A673 (cell line): ENCODE results near the gene OSTF1. TPM values are rescaled to one million over a fixed set of nuclear protein-coding genes. Genes with fewer than 3 reads are reported as not detected.

Experiments
- BruUV-seq: library from RNA; stranded (reverse); fragments of 400-500 nt; replicated peaks from 2 replicates; lab custom pipeline; 2021; lab: Mats Ljungman, UMichigan
- CTCF ChIA-PET: fragments of 300-600 bp; sonication (Branson Sonifier 250); formaldehyde crosslinking; loops from one replicate; lab custom pipeline; 2022; ENCODE audit warnings: antibody characterized with exemption; lab: Charles Lee
- POLR2A ChIA-PET: fragments of 300-600 bp; sonication (Branson Sonifier 250); formaldehyde crosslinking; loops from one replicate; lab custom pipeline; 2022; ENCODE audit warnings: antibody characterized with exemption; ENCODE audit not compliant: low non-redundant PET; lab: Charles Lee
- DNase-seq: peaks from one replicate; pipeline ENCODE4 v3.0.0-alpha.2; 2015; ENCODE audit warnings: low spot score
- H3K27ac ChIP-seq: fragments of 200-600 bp; sonication (generic); 2 replicates; pipeline ENCODE4 v1.5.1; 2016; ENCODE audit warnings: mixed run types, low read depth, mild to moderate bottlenecking, mixed read lengths, antibody characterized with exemption, low read length; ENCODE audit not compliant: poor library complexity, severe bottlenecking
- H3K27me3 ChIP-seq: fragments of 200-600 bp; sonication (generic); replicated peaks from 2 replicates; pipeline ENCODE4 v1.6.1; 2017; ENCODE audit warnings: mixed run types, low read depth, mild to moderate bottlenecking, mixed read lengths, antibody characterized with exemption, low read length; ENCODE audit not compliant: insufficient read depth, poor library complexity
- H3K36me3 ChIP-seq: fragments of 200-600 bp; sonication (generic); 2 replicates; pipeline ENCODE4 v1.6.1; 2016; ENCODE audit warnings: mixed run types, mild to moderate bottlenecking, mixed read lengths, antibody characterized with exemption, low read length; ENCODE audit not compliant: insufficient read depth, poor library complexity, severe bottlenecking
- H3K4me1 ChIP-seq: fragments of 200-600 bp; sonication (generic); 2 replicates; pipeline ENCODE4 v1.6.1; 2017; ENCODE audit warnings: mixed run types, mild to moderate bottlenecking, mixed read lengths, antibody characterized with exemption, low read length; ENCODE audit not compliant: insufficient read depth, poor library complexity, severe bottlenecking
- H3K4me3 ChIP-seq: fragments of 200-600 bp; sonication (generic); 2 replicates; pipeline ENCODE4 v1.5.1; 2016; ENCODE audit warnings: low read depth, mixed run types, mild to moderate bottlenecking, mixed read lengths, low read length; ENCODE audit not compliant: poor library complexity, severe bottlenecking
- H3K9me3 ChIP-seq: fragments of 200-600 bp; sonication (generic); 2 replicates; pipeline ENCODE4 v1.6.1; 2016; ENCODE audit warnings: mixed run types, low read depth, mild to moderate bottlenecking, mixed read lengths, antibody characterized with exemption, low read length; ENCODE audit not compliant: poor library complexity, severe bottlenecking
- EZH2 ChIP-seq: fragments of 200-600 bp; sonication (generic); IDR thresholded peaks from 2 replicates; pipeline ENCODE4 v1.6.1; 2017; ENCODE audit warnings: borderline replicate concordance, low read depth, mild to moderate bottlenecking, mixed read lengths, antibody characterized with exemption, low read length; ENCODE audit not compliant: poor library complexity, severe bottlenecking
- intact Hi-C: fragments of 100-400 bp; cut with micrococcal nuclease; formaldehyde crosslinking; loops from one replicate; pipeline ENCODE4 v1.10.0; 2022; ENCODE audit not compliant: unreplicated experiment
- total RNA-seq: library from RNA; stranded (reverse); gene quantifications from 2 replicates; pipeline ENCODE4 v1.2.3, GENCODE V29; 2021
- TF ChIP-seq, protein P1 (sequence below): fragments of 300-800, 200-600 bp; sonication (generic); conservative IDR thresholded peaks from 2 replicates; pipeline ENCODE4 v1.5.1; 2017; ENCODE audit warnings: low read depth, mild to moderate bottlenecking, antibody characterized with exemption, low read length, moderate library complexity, mixed read lengths

Gene OSTF1
- total RNA-seq, 1 experiment from 2014 or later = 2.3 TPM

DNA sequence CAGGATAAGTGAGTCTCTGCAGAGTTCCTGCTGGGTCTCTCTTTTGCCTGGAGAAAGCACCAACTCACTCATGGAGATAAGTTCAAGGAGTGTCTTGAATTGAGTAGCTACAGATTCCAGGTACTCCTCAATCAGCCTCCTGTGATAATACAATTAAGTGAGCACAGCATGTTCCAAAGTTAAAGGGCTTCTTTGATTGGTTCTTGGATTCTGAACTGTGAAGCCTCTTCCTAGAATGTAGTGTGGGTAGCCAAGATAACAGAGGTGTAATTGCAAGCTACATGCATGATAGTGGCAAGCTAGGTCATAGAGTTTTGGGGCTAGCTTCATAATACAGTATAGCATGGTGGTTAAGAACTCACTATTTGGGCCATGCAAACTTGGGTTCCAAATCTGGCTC, 37.0 kb upstream of the OSTF1 start:
- no peak for DNase-seq
- TF ChIP-seq, protein P1, sequence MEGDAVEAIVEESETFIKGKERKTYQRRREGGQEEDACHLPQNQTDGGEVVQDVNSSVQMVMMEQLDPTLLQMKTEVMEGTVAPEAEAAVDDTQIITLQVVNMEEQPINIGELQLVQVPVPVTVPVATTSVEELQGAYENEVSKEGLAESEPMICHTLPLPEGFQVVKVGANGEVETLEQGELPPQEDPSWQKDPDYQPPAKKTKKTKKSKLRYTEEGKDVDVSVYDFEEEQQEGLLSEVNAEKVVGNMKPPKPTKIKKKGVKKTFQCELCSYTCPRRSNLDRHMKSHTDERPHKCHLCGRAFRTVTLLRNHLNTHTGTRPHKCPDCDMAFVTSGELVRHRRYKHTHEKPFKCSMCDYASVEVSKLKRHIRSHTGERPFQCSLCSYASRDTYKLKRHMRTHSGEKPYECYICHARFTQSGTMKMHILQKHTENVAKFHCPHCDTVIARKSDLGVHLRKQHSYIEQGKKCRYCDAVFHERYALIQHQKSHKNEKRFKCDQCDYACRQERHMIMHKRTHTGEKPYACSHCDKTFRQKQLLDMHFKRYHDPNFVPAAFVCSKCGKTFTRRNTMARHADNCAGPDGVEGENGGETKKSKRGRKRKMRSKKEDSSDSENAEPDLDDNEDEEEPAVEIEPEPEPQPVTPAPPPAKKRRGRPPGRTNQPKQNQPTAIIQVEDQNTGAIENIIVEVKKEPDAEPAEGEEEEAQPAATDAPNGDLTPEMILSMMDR = no peak
- no peak for TF ChIP-seq EZH2
- ChIA-PET CTCF (no interaction called here), POLR2A (no interaction called here)
- Histone ChIP-seq H3K9me3 (no peaks in the 10 kb centered on the region), H3K4me1 (no peaks in the 10 kb centered on the region), H3K27me3 (no peaks in the 10 kb centered on the region), H3K27ac (no peak overlapping the region), H3K4me3 (no peak overlapping the region), H3K36me3 (no peaks in the 10 kb centered on the region)
- BruUV-seq = no TSS peak
- intact Hi-C loops = no loop called here

DNA sequence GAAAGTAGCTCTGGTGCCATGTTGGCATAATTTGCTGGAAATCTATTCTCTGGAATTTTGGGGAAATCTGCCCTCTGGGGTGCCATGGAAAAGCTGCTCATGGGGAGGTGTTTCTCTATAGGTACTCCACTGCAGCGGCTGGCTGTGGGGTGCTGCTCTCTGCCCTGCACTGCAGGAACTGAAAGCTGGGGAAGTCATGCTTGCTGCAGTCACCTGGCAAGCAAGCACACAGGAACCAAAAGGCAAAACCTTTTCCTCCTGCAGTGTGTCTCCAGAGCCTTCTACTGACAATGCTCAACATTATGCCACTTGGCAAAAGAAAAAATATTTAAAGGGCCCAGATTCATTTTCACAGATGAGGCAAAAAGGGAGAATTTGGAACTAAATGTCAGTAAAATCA, 34.4 kb upstream of the OSTF1 start:
- CTCF ChIA-PET = no interaction called here
- no peaks in the 10 kb centered on the region for H3K27me3 ChIP-seq
- no peaks in the 10 kb centered on the region for H3K4me1 ChIP-seq
- intact Hi-C loops = no loop called here
- no peak overlapping the region for H3K27ac ChIP-seq
- H3K36me3 ChIP-seq = no peaks in the 10 kb centered on the region
- BruUV-seq = no TSS peak
- DNase-seq = no peak
- TF ChIP-seq, protein P1 = no peak
- TF ChIP-seq EZH2 = no peak
- H3K9me3 ChIP-seq = no peaks in the 10 kb centered on the region
- POLR2A ChIA-PET = no interaction called here
- no peak overlapping the region for H3K4me3 ChIP-seq

DNA sequence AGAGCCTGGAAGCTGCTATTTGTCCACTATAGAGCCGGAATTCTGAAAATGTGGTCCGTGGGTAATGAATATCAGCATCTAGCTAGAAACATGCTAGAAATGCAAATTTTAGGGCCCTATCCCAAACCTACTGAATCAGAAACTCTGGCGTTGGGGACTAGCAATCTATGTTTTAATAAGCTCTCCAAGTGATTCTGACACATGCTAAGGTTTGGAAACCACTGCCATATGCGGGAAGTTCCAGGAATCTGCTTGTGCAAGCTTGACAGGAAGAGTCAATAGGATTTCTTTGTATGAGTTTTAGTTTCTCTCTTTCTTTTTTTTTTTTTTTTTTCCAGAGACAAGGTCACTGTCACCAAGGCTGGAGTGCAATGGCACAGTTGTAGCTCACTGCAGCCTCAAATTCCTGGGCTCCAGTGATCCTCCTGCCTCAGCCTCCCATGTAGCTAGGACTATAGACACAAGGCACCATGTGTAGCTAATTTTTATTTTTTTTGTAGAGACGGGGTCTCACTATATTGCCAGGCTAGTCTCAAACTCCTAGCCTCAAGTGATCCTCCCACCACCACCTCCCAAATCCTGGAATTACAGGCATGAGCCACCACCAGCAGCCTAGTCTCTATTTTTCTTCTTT, 33.8 kb upstream of the OSTF1 start:
- Histone ChIP-seq H3K36me3 (no peaks in the 10 kb centered on the region), H3K27me3 (no peaks in the 10 kb centered on the region), H3K4me1 (no peaks in the 10 kb centered on the region), H3K27ac (no peak overlapping the region), H3K4me3 (no peak overlapping the region), H3K9me3 (no peaks in the 10 kb centered on the region)
- CTCF ChIA-PET = no interaction called here
- POLR2A ChIA-PET = no interaction called here
- no peak for DNase-seq
- intact Hi-C loops = no loop called here
- BruUV-seq = no TSS peak
- TF ChIP-seq, protein P1 = no peak
- TF ChIP-seq EZH2 = no peak
